Left hindlimb (tissue), 1 donor: ENCODE data around the gene PLAAT1.

ENCODE experiments used
- DNase-seq: peaks from one replicate; pipeline ENCODE4 v3.0.0-alpha.2; 2018

The PLAAT1 gene

DNA sequence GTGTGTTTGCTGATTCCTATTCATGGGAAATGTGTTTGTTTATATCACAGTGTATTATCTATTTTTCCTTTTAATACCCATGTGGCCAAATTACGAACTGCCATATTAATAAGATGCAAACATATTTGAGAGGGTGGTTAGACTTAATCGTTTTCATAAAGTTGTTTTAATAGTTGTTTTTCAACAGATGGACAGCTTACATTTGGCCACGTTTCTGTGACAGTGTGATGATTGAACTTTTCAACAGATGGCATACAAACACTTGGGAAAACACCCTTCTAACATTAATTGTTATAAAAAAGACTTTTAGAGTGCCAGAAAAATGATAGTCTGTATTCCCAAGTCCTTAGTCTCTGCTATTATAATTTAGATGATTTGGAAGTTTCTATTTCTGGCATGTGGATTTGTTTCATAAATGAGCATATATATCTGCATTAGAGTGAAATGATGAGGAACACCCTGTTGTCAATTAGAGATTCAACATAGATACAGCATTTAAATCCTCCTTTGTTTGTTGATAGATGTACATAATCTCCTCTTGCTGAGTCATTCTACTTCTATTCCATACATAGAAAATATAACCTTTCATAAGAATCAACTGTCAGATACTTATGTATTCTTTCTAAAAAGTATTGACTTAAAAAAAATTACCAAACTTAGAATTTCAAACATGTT is 13.1 kb downstream of the PLAAT1 start:
- no peak for DNase-seq

DNA sequence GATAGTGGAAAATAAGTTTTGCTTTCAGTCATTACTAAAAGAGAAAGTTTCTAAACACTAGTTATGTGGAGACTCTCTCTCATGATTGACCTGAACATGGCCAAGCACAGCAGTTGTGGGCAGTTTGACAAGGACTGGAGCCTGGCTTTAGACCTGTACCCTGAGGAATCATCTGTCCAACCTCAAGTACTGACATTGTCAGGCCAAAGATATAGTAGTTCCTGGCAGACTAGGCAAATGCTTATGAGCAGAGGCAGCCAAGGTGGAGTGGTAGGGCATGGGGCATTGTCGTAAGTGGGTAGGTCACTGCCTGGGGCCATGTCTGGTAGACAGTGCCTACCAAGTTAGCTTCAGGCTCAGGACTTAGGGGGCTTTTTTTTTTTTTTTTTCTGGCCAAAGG is 20.9 kb downstream of the PLAAT1 start:
- DNase-seq = no peak

DNA sequence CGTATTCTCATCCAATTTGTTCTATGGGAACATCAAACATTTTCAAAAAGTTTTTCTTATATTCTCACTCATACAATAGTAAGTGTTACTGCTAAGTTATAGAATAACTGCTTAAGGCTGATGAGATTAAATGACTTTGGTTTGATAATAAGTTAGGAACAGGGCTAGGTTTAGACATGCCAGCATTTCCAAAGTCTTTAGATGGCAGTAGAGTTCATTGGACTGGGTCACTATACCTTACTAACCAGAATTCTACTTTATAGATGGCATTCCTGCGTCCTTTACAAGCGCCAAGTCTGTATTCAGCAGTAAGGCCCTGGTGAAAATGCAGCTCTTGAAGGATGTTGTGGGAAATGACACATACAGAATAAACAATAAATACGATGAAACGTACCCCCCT is 21.7 kb downstream of the PLAAT1 start:
- DNase-seq = no peak

DNA sequence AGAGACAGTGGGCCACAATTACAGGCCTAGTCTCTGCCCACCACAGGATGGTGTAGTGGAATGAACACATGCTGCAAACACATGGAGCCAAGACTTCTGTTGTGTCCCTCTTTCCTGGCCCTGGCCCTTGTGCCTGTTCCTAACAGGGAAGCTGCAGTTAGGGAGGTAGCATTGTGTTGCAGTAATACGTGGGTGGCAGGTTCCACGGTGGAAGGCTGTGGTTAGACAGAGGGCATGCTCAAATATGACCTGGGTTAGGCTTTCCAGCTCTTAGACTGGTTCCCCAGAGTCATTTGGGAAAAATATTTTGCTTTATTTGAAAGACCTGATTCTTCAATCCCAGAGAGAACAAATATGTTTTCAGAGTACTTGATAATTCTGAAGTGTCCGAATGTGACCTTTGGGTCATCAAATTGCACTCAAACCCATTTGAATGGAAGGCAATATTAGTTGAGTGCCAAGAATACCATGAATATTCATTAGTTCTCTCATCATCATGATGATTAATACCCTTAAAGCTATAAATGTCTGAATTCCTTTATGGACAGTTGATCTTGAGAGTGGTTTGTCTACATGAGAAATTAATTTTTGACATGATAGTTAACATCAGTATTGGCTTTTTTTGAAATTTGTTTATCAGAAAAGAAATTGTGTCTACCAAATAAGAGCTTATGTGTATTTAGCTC is 28.5 kb downstream of the PLAAT1 start:
- DNase-seq = no peak

DNA sequence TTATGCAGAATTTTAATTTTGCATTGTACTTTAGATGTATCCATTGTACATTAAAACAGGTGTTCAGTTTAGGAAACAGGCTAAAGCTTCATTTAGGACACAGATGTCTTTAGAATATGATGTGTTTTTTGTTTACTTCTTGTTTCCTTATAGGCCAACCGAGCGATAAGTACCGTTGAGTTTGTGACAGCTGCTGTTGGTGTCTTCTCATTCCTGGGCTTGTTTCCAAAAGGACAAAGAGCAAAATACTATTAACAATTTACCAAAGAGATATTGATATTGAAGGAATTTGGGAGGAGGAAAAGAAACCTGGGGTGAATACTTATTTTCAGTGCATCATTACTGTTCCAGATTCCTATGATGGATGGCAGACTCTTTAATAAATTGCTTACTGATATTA is 29.4 kb downstream of the PLAAT1 start:
- DNase-seq = no peak

DNA sequence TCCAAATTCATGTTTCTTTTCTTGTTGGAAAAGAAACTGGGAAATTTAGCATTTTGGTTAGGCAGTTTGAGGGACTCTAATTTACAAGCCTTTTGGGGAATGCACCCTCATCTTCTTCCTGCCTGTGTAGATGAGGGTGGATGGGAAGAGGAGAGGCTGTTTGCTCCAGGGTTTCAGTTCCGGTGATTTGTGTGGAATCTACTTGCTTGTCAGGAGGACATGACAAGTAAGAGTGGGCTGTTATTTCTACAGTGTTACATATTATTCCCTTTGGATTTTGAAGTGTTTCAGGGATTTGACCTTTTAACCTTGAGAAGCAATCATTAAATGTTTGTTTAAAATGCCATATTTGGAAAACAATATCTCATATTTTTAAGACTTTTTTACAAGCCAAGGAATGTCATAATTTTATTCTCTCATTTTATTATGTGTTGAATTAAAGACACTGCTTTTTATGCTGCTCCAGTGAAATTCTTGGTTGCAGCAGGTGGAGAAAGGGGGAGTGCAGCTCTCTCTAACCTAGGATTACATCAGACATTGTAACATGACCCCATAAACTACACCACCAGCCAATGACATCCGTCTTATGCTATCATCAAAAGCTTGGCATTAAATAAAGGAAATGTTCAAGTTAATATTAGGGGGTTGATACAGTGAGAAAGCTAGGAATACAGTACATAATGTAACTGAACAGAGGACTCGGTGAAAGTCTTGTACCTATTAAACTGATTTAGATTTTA is 30.2 kb downstream of the PLAAT1 start:
- DNase-seq = no peak

DNA sequence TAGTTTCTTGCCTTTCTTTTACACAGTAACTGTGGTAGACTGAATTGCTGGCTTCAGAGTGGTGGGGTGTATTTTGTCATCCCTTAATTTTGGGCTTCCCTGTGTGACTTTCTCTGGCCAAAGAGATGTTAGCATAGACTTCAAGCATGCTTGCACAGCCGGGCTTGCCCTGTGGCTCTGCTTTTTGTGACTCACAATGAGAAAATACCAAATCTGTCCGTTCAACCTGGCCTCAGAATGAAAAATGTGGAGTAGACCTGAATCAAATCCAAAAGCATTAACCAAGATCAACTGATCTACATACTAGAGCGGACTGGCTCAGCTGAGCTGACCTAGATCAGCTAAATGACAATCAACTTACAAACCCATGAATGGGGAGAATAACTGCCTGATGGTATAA is 51.4 kb downstream of the PLAAT1 start:
- DNase-seq = no peak

DNA sequence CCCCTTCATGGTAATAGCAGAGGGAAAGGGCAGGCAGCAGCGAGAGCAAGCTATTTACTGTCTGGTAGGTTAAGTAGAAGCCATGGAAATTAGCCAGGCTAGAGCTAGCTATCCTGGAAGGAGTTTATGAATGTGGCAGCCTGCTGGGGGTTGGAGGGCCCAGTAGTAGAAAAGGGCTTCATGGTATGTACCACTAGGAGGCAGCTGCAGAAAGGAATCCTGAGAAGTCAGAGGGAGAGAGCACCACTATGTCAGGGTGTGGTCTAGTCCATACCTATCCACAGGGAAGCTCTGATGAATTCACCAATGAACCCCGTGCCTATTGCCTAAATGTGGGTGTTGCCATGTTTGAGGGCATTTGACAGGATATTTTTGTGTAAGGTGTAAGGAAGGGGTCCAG is 55.0 kb downstream of the PLAAT1 start:
- no peak for DNase-seq

DNA sequence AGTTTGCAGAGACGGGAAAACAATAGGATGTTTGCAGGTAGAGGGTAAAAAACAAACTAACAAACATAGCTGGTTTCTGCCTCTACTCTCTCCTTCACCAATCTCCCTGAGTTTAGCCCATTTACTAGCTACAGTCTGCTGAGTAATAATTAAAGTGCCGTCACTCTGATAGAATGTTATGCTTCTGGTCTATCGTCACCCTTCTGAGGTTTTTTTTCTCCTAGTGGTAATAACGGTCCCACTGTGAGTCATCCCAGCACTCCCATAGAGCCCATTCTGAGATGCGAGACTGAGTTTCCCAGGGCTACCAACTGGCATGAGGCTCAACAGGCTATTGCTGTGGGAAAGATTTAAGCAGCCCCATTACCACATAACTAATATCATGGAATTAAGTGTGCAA is 56.4 kb downstream of the PLAAT1 start:
- DNase-seq = no peak

DNA sequence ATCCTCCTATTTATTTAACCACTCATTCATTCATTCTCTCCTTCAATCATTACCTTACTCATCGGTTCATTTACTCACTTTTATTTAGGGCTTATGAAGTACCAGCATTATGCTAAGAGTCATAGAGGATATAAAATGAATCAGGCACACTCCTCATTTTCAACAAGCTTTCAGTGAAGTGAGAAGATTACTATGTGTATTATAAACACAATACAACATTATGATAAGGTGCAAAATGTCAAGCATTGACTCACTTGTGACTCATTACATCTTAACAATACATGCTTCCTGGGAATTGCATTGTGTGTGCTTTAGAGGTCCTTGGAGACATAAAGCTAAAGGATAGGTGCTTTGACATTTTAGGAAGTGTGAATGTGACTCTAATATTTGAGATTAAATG is 60.4 kb downstream of the PLAAT1 start:
- DNase-seq = no peak

DNA sequence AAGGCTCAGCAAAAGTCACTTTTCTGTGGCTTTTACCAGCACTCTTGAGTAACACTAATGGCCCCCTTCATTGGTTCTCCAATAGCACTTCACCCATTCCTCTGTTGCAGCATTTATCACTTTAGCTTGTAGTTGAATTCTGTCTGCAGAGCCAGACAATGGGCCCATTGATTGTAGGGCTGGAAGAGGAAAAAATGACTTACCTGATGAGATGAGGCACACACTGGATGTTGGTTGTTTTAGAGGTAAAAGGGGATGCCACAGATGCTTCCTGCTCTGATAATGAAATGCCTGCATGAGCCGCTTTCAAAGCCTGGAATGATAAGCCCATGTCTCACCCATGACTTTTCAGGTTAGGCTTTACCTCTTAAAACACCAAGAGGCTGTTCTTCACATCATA is 64.3 kb downstream of the PLAAT1 start:
- no peak for DNase-seq

DNA sequence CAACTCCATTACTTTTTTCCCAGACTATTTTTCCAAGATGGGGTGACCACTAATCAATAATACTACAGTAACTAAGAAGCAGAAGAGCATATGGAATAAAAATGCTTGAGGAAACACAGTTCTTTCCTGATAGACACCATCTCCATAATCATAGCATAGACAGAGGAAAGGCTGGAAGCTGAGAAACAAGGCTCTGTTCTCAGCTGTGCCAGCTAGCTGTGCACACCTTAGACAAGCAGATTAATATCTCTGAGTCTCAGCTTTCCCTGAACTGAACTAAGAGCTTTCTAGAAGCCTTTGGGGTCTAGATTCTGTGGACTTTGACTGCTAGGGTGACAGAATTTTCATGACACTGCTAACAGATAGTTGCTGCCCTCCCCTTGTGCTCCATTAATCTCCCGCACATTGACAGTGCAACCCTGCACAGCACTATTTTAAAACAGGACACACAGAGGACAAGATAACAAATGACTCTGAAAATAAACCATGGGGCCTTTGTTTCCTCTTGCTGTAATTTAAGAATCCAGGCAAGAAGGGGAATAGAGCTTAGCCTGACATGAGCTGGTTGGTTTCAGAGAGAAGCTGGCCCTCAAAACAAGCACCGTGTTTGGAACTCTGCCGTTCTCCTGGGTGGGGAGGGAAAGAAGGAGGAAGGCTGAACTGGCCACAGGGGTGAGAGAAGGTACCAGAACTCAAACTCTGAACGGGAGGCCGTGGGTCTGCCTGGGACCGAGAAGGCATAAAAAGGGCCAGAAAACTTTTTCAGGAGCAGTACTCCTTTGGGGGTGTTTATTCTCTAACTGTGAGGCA is 70.1 kb downstream of the PLAAT1 start:
- DNase-seq = no peak

DNA sequence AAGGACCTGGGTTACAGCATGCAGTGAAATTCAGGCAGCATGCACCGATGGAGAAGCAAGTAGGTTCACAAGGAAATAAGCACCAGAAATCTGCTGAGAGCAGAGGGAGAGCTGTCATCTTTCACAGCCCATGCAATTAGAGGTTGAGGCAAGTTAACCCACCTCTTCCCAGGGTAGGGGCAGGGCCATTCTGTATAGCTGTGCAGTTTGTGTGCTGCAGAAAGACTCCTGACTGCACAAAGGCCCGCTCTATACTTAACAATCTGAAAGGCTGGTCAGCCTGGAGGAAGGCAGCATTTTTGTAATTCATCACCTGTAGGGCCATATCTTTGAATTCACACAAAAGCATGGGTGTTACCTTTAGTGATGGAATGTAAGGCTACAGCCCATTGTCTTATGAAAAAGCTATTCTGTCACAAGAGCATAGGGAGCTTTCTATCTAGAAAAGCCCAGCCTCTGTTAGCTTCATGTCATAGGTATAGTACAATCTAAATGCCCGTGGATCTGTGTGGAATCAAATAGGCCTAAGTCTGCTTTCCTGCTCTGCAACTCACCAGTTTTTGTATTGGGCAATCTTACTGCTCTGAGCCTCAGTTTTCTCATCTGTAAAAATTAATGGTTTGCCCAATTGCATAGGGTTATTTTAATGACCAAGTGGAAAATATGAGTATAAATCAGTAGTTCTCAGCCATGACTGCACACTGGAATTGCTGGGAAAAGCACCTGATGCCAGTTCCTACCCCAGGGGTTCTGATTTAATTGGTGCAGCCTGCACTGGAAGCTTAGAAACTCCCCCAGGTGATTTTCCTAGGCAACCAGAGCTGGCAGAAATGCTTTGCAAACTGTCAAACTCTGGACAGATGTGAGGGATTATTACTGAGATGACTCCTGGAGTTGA is 72.3 kb downstream of the PLAAT1 start:
- DNase-seq = no peak

DNA sequence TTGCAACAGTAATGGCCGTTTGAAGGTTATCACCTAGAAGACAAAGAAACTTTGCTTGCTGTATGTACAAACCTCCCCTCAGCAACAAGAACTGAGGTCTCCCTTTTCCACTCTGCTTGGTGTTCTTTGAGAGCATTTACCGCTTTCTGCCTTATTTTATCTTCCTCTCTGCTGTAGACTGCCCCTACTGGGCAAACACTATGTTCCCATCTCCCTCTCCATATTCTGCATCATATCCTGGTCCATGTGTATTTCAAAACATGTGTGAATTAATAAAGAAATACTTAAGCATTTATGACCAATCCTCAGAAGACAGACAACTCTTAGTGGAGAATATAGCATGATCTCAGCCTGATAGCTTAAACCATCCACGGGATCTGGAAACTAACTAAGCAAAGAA is 73.1 kb downstream of the PLAAT1 start:
- no peak for DNase-seq

DNA sequence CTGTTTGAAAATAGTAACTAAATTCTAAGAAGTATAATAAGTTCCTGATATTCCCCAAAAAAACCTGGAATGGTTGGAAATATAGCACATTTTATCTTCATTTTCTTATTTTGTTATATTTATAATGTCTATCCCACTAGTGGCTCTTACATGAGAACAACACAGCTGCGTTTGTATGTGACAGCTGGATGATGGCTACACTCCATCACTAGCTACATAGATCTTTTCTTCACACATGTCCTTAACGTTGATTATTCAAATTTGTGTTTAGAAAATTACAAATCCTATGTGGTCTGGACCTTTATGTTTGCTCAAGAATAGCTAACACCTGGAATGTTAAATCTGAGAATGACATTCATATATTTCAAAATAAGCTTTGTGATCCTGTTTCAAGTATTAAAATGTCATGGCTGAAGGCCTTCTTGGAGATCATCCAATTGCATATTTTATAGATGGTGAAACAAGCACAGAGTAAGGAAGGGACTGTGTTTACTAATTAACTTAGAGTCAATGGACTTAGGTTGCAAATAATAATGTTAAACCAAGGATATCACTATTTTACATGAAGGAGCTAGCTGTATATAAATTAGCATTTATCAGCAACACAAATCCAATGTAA is 76.8 kb downstream of the PLAAT1 start:
- no peak for DNase-seq
